Activated naive CD4-positive, alpha-beta T cell treated with anti-CD3 and anti-CD28 coated beads, Interleukin-2, amount 50 U/mL, for 24 hours (primary cell): ENCODE results near the gene GCHFR.
A peak's percentile ranks its signal among the peaks of the same experiment; 100 is the strongest.

Experiments
- H3K27ac Mint-ChIP-seq: one replicate; pipeline ENCODE4 v1.8.0; 2021; ENCODE audit warnings: mild to moderate bottlenecking, mixed read lengths
- H3K27me3 Mint-ChIP-seq: one replicate; pipeline ENCODE4 v1.8.0; 2021; ENCODE audit warnings: mixed read lengths
- H3K36me3 Mint-ChIP-seq: one replicate; pipeline ENCODE4 v1.8.0; 2021; ENCODE audit warnings: mixed read lengths
- H3K4me1 Mint-ChIP-seq: one replicate; pipeline ENCODE4 v1.8.0; 2021; ENCODE audit warnings: mixed read lengths
- H3K4me3 Mint-ChIP-seq: one replicate; pipeline ENCODE4 v1.8.0; 2021; ENCODE audit warnings: mild to moderate bottlenecking, mixed read lengths
- H3K9me3 Mint-ChIP-seq: one replicate; pipeline ENCODE4 v1.8.0; 2021; ENCODE audit warnings: mixed read lengths

Gene GCHFR

DNA sequence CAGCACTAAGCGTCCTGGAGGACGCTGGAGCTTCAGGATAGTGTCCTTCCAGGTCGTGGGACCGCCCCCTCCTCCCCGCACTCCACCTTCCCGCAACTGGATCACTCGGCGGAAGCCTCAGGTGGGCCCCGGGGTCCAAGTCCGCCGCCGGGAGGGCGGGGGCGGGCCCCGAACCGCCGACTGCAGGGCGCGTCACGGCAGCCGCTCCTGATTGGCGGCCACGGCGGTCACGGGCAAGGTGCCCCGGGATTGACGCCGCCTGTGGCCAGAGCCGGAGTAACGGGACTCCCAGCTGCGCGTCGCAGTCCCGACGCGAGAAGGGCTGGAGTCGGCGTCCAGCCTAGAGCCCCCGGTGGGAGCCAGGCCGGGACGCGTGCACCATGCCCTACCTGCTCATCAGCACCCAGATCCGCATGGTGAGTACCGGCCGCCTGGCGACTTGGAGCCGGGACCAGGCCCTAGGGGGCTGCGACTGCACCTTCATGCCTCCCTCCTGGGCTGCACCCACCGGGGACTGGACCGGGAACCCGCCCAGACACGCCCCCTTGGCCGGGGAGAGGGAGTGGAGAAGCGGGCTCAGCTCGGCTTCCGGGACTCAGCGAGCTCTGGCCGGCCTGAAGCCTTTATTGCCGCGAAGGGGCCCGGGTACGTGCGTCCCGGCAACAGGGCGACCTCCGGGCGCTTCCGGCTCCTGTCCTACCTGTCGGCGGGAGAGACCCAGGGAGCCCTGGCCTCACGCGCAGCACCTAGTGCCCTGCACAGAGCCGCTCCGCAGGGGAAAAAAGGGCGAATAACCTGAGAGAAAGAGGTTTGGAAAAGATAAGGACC is at the start of gene GCHFR:
GCHFR (plus strand) TSS at position 268 of the 828 bp plus-strand sequence; CDS start at position 381, 113 bp downstream.
- H3K4me3 Mint-ChIP-seq, result peak within 1 kb of the TSS; percentile 85
- H3K9me3 Mint-ChIP-seq, result no peaks in the 10 kb centered on the region
- H3K27me3 Mint-ChIP-seq, result no peaks in the 10 kb centered on the region
- H3K36me3 Mint-ChIP-seq, result no peaks in the 10 kb centered on the region
- peaks cover 41% of the 10 kb centered on the region for H3K4me1 Mint-ChIP-seq
- peak within 1 kb of the TSS; percentile 51 for H3K27ac Mint-ChIP-seq

- peaks cover 2% of the 10 kb centered on the region for H3K36me3 Mint-ChIP-seq
- no peaks in the 10 kb centered on the region for H3K9me3 Mint-ChIP-seq
- no peaks in the 10 kb centered on the region for H3K27me3 Mint-ChIP-seq
- H3K27ac Mint-ChIP-seq, result no peak overlapping the region
- no peak overlapping the region for H3K4me3 Mint-ChIP-seq
- H3K4me1 Mint-ChIP-seq, result no peaks in the 10 kb centered on the region
These were observed 49.7 kb upstream of the GCHFR start for GRCh38 chr15:40714144-40714543.

- no peak overlapping the region for H3K4me3 Mint-ChIP-seq
- no peak overlapping the region for H3K27ac Mint-ChIP-seq
- H3K27me3 Mint-ChIP-seq, result no peaks in the 10 kb centered on the region
- no peaks in the 10 kb centered on the region for H3K4me1 Mint-ChIP-seq
- H3K9me3 Mint-ChIP-seq, result no peaks in the 10 kb centered on the region
- peaks cover 2% of the 10 kb centered on the region for H3K36me3 Mint-ChIP-seq
These were observed 47.7 kb upstream of the GCHFR start for GRCh38 chr15:40716165-40716564.

GRCh38 chr15:40721701-40722100 is 42.2 kb upstream of the GCHFR start:
- no peaks in the 10 kb centered on the region for H3K36me3 Mint-ChIP-seq
- no peak overlapping the region for H3K27ac Mint-ChIP-seq
- H3K4me1 Mint-ChIP-seq, result peaks cover 13% of the 10 kb centered on the region
- no peak overlapping the region for H3K4me3 Mint-ChIP-seq
- H3K27me3 Mint-ChIP-seq, result no peaks in the 10 kb centered on the region
- no peaks in the 10 kb centered on the region for H3K9me3 Mint-ChIP-seq

DNA sequence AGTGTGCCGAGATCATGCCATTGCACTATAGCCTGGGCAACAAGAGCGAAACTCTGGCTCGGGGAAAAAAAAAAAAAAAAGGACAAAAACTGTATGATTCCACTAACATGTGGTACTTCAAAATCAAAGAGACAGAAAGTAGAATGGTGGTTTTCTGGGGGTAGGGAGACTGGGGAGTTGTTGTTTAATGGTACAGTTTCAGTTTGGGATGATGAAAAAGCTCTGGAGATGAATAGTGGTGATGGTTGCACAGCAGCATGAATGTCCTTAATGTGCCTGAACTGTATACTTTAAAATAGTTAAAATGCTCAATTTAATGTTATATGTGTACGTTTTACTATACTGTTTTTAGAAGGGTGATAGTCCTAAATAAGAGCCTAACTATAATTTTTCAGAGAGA is 41.5 kb upstream of the GCHFR start:
- H3K36me3 Mint-ChIP-seq, result no peaks in the 10 kb centered on the region
- H3K9me3 Mint-ChIP-seq, result no peaks in the 10 kb centered on the region
- H3K4me3 Mint-ChIP-seq, result no peak overlapping the region
- H3K27ac Mint-ChIP-seq, result no peak overlapping the region
- H3K4me1 Mint-ChIP-seq, result peaks cover 13% of the 10 kb centered on the region
- H3K27me3 Mint-ChIP-seq, result no peaks in the 10 kb centered on the region

DNA sequence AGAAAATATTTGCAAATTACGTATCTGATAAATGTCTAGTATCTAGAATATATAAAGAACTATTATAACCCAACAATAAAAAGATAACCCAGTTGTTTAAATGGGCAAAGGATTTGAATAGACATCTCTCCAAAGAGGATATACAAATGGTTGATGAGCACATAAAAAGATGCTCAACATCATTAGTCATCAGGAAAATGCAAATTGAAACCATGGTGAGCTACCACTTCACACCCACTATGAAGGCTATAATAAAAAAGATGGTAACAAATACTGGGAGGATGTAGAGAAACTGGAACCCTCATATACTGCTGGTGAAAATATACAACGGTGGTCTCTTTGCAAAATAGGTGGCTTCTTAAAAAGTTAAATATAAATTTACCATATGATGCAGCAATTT is 40.9 kb upstream of the GCHFR start:
- Mint-ChIP-seq H3K4me1 (peaks cover 13% of the 10 kb centered on the region), H3K9me3 (no peaks in the 10 kb centered on the region), H3K27ac (no peak overlapping the region), H3K27me3 (no peaks in the 10 kb centered on the region), H3K4me3 (no peak overlapping the region), H3K36me3 (no peaks in the 10 kb centered on the region)

GRCh38 chr15:40723919-40724318 is 39.9 kb upstream of the GCHFR start:
- H3K9me3 Mint-ChIP-seq, result no peaks in the 10 kb centered on the region
- no peak overlapping the region for H3K4me3 Mint-ChIP-seq

DNA sequence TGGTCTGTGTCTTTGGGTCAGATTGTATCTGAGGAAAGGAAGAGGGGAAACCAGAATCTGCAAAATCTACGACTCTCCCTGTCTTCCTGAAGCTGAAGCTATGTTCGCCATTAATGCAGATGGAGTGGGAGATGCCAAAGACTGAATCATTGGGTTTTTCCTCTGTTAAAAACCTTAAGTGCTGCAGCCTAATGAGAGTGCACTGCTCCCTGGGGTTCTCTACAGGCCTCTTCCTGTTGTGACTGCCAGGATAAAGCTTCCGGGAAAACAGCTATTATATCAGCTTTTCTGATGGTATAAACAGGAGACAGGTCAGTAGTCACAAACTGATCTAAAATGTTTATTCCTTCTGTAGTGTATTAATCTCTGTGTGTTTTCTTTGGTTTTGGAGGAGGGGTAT is 32.8 kb upstream of the GCHFR start:
- Mint-ChIP-seq H3K4me1 (no peaks in the 10 kb centered on the region), H3K36me3 (no peaks in the 10 kb centered on the region), H3K9me3 (no peaks in the 10 kb centered on the region), H3K4me3 (no peak overlapping the region), H3K27ac (no peak overlapping the region), H3K27me3 (no peaks in the 10 kb centered on the region)

More at GRCh38 chr15:40723919-40724318, 39.9 kb upstream of the GCHFR start:
- Mint-ChIP-seq H3K27ac (no peak overlapping the region), H3K27me3 (no peaks in the 10 kb centered on the region), H3K36me3 (no peaks in the 10 kb centered on the region), H3K4me1 (peaks cover 13% of the 10 kb centered on the region)

GRCh38 chr15:40736575-40736974 is 27.3 kb upstream of the GCHFR start:
- Mint-ChIP-seq H3K27ac (no peak overlapping the region), H3K36me3 (peaks cover 7% of the 10 kb centered on the region), H3K4me3 (no peak overlapping the region), H3K9me3 (no peaks in the 10 kb centered on the region), H3K27me3 (no peaks in the 10 kb centered on the region), H3K4me1 (no peaks in the 10 kb centered on the region)

GRCh38 chr15:40737048-40737447 is 26.8 kb upstream of the GCHFR start:
- no peak overlapping the region for H3K4me3 Mint-ChIP-seq
- no peaks in the 10 kb centered on the region for H3K4me1 Mint-ChIP-seq
- no peaks in the 10 kb centered on the region for H3K9me3 Mint-ChIP-seq
- H3K27me3 Mint-ChIP-seq, result no peaks in the 10 kb centered on the region
- H3K27ac Mint-ChIP-seq, result no peak overlapping the region
- H3K36me3 Mint-ChIP-seq, result peaks cover 7% of the 10 kb centered on the region

GRCh38 chr15:40739047-40739446 is 24.8 kb upstream of the GCHFR start:
- Mint-ChIP-seq H3K36me3 (peaks cover 10% of the 10 kb centered on the region), H3K4me3 (no peak overlapping the region), H3K27ac (no peak overlapping the region), H3K4me1 (peaks cover 6% of the 10 kb centered on the region), H3K9me3 (no peaks in the 10 kb centered on the region), H3K27me3 (no peaks in the 10 kb centered on the region)

DNA sequence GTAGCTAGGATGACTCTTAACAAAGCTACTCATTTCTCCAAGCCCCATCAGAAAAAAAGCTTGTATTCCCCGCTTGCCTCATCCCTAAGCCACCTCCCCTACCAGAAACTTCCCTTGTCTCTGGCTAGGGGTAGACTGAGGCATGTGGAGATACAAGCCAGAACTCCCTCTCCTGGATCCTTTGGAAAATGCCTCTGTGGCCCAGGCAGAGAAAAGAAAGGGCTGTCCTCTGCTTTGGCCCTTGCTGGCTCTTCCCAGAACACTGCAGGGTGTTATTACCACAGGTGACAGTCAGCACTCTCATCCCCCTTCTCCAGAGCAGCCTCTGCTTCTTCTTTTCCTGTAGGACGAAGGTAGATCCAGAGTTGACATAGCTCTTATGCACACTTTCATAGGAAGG is 24.0 kb upstream of the GCHFR start:
- peaks cover 10% of the 10 kb centered on the region for H3K4me1 Mint-ChIP-seq
- no peak overlapping the region for H3K27ac Mint-ChIP-seq
- no peaks in the 10 kb centered on the region for H3K27me3 Mint-ChIP-seq
- H3K36me3 Mint-ChIP-seq, result peaks cover 10% of the 10 kb centered on the region
- H3K9me3 Mint-ChIP-seq, result no peaks in the 10 kb centered on the region
- H3K4me3 Mint-ChIP-seq, result no peak overlapping the region

GRCh38 chr15:40743485-40743901 is 20.4 kb upstream of the GCHFR start:
- peaks cover 13% of the 10 kb centered on the region for H3K4me1 Mint-ChIP-seq
- no peaks in the 10 kb centered on the region for H3K9me3 Mint-ChIP-seq
- H3K4me3 Mint-ChIP-seq, result no peak overlapping the region
- no peaks in the 10 kb centered on the region for H3K27me3 Mint-ChIP-seq
- peaks cover 12% of the 10 kb centered on the region for H3K36me3 Mint-ChIP-seq
- H3K27ac Mint-ChIP-seq, result peak overlapping the region; percentile 51

GRCh38 chr15:40743921-40744814 is 19.7 kb upstream of the GCHFR start:
- H3K9me3 Mint-ChIP-seq, result no peaks in the 10 kb centered on the region
- peaks cover 12% of the 10 kb centered on the region for H3K36me3 Mint-ChIP-seq
- no peaks in the 10 kb centered on the region for H3K27me3 Mint-ChIP-seq
- peaks cover 13% of the 10 kb centered on the region for H3K4me1 Mint-ChIP-seq
- H3K27ac Mint-ChIP-seq, result peak overlapping the region; percentile 51
- no peak overlapping the region for H3K4me3 Mint-ChIP-seq

GRCh38 chr15:40744815-40745152 is 19.1 kb upstream of the GCHFR start:
- H3K27ac Mint-ChIP-seq, result no peak overlapping the region
- H3K27me3 Mint-ChIP-seq, result no peaks in the 10 kb centered on the region
- peaks cover 13% of the 10 kb centered on the region for H3K4me1 Mint-ChIP-seq

GRCh38 chr15:40746916-40747418 is 16.9 kb upstream of the GCHFR start:
- Mint-ChIP-seq H3K36me3 (peaks cover 14% of the 10 kb centered on the region), H3K4me3 (no peak overlapping the region), H3K9me3 (no peaks in the 10 kb centered on the region), H3K27me3 (no peaks in the 10 kb centered on the region), H3K27ac (no peak overlapping the region), H3K4me1 (peaks cover 19% of the 10 kb centered on the region)

More at GRCh38 chr15:40744815-40745152, 19.1 kb upstream of the GCHFR start:
- Mint-ChIP-seq H3K4me3 (no peak overlapping the region), H3K36me3 (peaks cover 15% of the 10 kb centered on the region), H3K9me3 (no peaks in the 10 kb centered on the region)
